Measurements from ENCODE around the gene ZBTB32. TPM values are rescaled to one million over a fixed set of nuclear protein-coding genes. Genes with fewer than 3 reads are reported as not detected.

ZBTB32 gene
- total and polyA plus RNA-seq, 4 donors, result 0.47 TPM; not detected in 3

DNA sequence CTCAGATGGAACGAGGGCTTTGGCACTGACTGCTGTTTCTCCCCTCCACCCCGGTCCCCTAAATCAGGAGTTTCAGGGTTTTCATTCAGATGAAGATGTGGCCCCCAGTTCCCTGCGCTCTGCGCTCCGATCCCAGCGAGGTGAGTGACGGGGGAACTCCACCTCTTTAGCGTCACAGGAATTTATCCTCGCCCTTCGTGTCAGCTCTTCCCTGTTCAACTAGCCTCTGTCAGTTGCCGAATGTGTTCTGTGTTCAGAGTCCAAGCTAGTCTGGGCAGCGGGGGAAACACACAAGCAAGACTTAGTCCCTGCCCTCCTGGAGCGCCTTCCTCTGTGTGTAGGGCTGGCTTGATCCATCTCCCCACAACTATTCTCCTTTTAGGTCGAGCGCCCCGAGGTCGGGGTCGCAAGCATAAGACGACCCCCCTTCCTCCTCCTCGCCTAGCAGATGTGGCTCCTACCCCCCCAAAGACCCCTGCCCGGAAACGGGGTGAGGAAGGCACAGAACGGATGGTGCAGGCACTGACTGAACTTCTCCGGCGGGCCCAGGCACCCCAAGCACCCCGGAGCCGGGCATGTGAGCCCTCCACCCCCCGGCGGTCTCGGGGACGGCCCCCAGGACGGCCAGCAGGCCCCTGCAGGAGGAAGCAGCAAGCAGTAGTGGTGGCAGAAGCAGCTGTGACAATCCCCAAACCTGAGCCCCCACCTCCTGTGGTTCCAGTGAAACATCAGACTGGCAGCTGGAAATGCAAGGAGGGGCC is 15.2 kb downstream of the ZBTB32 start:
- Histone ChIP-seq H3K36me3 (ENCODE audit: control insufficient read depth in 4 of 4, insufficient read depth in 3 of 4, low read depth in 1 of 4, low read length in 3 of 4) (peaks cover 20 to 36% (median 28%) of the 10 kb centered on the region in 4 donors), H3K4me1 (ENCODE audit: control insufficient read depth in 4 of 4, insufficient read depth in 4 of 4, low read length in 3 of 4) (peaks cover 12 to 34% (median 25%) of the 10 kb centered on the region in 4 donors), H3K9me3 (ENCODE audit: control insufficient read depth in 4 of 4, low read length in 3 of 4) (no peaks in the 10 kb centered on the region), H3K9ac (ENCODE audit: low read depth in 1 of 2, low read length in 2 of 2) (no peak overlapping the region), H3K27me3 (ENCODE audit: control insufficient read depth in 4 of 4, insufficient read depth in 4 of 4, low read length in 3 of 4) (no peaks in the 10 kb centered on the region), H3K4me3 (ENCODE audit: low read depth in 1 of 3, low read length in 3 of 3) (peak overlapping the region; percentile 3 to 91 (median 90)), H3K27ac (ENCODE audit: low read depth in 1 of 2, low read length in 2 of 2) (peak overlapping the region; percentile 7 to 66)
- 73% methylated on average over 32 of the region's 32 CpGs for WGBS
- DNase-seq (ENCODE audit: low spot score), result no peak
- TF ChIP-seq FOXA1 (IDR thresholded peaks at IDR 0.05) (no peak), ZBTB33 (IDR thresholded peaks at IDR 0.05) (no peak), REST (IDR thresholded peaks at IDR 0.05) (peak; percentile 22), RAD21 (IDR thresholded peaks at IDR 0.05) (no peak), HNF4A (conservative IDR thresholded peaks at IDR 0.05) (peak; percentile 45 to 71), GABPA (IDR thresholded peaks at IDR 0.05 in 1 of 2, conservative IDR thresholded peaks at IDR 0.05 in 1 of 2) (no peak), TAF1 (conservative IDR thresholded peaks at IDR 0.05) (no peak), EGR1 (IDR thresholded peaks at IDR 0.05; ENCODE audit: low read depth in 2 of 2) (no peak), FOXA2 (IDR thresholded peaks at IDR 0.05) (no peak), JUND (IDR thresholded peaks at IDR 0.05) (no peak), HNF4G (IDR thresholded peaks at IDR 0.05) (no peak), SP1 (IDR thresholded peaks at IDR 0.05) (peak; percentile 63)
- TF ChIP-seq, protein P1, sequence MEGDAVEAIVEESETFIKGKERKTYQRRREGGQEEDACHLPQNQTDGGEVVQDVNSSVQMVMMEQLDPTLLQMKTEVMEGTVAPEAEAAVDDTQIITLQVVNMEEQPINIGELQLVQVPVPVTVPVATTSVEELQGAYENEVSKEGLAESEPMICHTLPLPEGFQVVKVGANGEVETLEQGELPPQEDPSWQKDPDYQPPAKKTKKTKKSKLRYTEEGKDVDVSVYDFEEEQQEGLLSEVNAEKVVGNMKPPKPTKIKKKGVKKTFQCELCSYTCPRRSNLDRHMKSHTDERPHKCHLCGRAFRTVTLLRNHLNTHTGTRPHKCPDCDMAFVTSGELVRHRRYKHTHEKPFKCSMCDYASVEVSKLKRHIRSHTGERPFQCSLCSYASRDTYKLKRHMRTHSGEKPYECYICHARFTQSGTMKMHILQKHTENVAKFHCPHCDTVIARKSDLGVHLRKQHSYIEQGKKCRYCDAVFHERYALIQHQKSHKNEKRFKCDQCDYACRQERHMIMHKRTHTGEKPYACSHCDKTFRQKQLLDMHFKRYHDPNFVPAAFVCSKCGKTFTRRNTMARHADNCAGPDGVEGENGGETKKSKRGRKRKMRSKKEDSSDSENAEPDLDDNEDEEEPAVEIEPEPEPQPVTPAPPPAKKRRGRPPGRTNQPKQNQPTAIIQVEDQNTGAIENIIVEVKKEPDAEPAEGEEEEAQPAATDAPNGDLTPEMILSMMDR (IDR thresholded peaks at IDR 0.05; ENCODE audit: low read depth, low read length, missing input control), result no peak

DNA sequence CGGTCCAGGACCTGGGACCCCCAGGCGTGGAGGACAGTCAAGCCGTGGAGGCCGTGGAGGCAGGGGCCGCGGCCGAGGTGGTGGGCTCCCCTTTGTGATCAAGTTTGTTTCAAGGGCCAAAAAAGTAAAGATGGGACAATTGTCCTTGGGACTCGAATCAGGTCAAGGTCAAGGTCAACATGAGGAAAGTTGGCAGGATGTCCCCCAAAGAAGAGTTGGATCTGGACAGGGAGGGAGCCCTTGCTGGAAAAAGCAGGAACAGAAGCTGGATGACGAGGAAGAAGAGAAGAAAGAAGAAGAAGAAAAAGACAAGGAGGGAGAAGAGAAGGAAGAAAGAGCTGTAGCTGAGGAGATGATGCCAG is 15.8 kb downstream of the ZBTB32 start:
- no peak overlapping the region for H3K4me3 ChIP-seq (ENCODE audit: low read depth in 1 of 3, low read length in 3 of 3)
- no peak for DNase-seq (ENCODE audit: low spot score)
- peaks cover 25 to 41% (median 33%) of the 10 kb centered on the region in 4 donors for H3K36me3 ChIP-seq (ENCODE audit: control insufficient read depth in 4 of 4, insufficient read depth in 3 of 4, low read depth in 1 of 4, low read length in 3 of 4)
- no peak overlapping the region for H3K9ac ChIP-seq (ENCODE audit: low read depth in 1 of 2, low read length in 2 of 2)
- no peaks in the 10 kb centered on the region for H3K9me3 ChIP-seq (ENCODE audit: control insufficient read depth in 4 of 4, low read length in 3 of 4)
- WGBS, result 88% methylated on average over 9 of the region's 9 CpGs
- H3K27me3 ChIP-seq (ENCODE audit: control insufficient read depth in 4 of 4, insufficient read depth in 4 of 4, low read length in 3 of 4), result no peaks in the 10 kb centered on the region
- no peak overlapping the region for H3K27ac ChIP-seq (ENCODE audit: low read depth in 1 of 2, low read length in 2 of 2)
- H3K4me1 ChIP-seq (ENCODE audit: control insufficient read depth in 4 of 4, insufficient read depth in 4 of 4, low read length in 3 of 4), result peaks cover 12 to 34% (median 25%) of the 10 kb centered on the region in 4 donors
- TF ChIP-seq JUND (IDR thresholded peaks at IDR 0.05) (no peak), TAF1 (conservative IDR thresholded peaks at IDR 0.05) (no peak), RAD21 (IDR thresholded peaks at IDR 0.05) (no peak), YY1 (IDR thresholded peaks at IDR 0.05) (no peak), EGR1 (IDR thresholded peaks at IDR 0.05; ENCODE audit: low read depth in 2 of 2) (no peak), FOXA1 (IDR thresholded peaks at IDR 0.05) (no peak), SP1 (IDR thresholded peaks at IDR 0.05) (no peak), RXRA (IDR thresholded peaks at IDR 0.05) (no peak), HNF4A (conservative IDR thresholded peaks at IDR 0.05) (no peak), HNF4G (IDR thresholded peaks at IDR 0.05) (no peak), FOXA2 (IDR thresholded peaks at IDR 0.05) (no peak), NR2F2 (IDR thresholded peaks at IDR 0.05) (no peak), REST (IDR thresholded peaks at IDR 0.05) (no peak)
- TF ChIP-seq, protein P2, sequence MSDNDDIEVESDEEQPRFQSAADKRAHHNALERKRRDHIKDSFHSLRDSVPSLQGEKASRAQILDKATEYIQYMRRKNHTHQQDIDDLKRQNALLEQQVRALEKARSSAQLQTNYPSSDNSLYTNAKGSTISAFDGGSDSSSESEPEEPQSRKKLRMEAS (IDR thresholded peaks at IDR 0.05), result no peak
- TF ChIP-seq, protein P1 (IDR thresholded peaks at IDR 0.05; ENCODE audit: low read depth, low read length, missing input control), result no peak
